Measurements from ENCODE around the gene KAT2B. TPM values are rescaled to one million over a fixed set of nuclear protein-coding genes. Genes with fewer than 3 reads are reported as not detected.

The KAT2B gene
- total and polyA plus RNA-seq, 2 of the 13 experiments (the other 11 are each of a cell fraction or from before 2014, with no cell fraction given) = 0.97 to 1.7 TPM

DNA sequence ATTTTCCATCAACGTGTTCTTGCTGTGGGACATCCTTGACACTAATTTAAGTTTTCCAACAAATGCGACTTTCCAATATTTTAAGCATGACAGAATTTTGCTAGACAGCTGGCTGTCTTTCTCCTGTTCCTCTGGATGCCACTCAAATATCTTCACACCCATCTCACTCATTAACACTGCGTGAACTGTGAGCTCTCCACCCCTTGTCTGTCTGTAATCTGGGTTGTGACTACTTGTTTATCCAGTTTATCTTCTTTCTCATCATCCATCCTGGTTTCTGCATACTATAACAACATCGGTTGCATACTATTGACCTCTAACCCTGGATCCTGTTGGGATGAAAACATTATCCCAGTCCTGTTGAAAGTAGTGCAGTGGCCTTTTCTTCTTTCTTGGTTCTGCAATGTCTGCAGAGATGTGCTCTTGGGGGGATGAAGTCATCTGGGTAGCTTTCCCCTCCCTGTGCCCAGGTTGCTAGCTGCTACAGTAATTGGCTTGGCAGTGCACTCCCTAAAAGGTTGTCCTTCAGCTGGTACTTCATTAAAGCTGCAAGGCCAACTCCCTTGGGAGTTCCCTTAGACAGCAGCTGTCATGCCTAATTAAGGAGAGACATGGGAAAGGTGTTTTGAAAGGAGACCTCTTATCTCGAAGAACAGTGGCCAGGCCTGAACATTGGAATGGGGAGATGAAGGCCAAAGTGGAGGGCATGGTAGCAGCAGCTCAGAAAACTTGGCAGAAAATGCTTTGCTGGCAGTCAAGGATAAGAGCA, 24.7 kb downstream of the KAT2B start (continued):
- TF ChIP-seq, protein P1, sequence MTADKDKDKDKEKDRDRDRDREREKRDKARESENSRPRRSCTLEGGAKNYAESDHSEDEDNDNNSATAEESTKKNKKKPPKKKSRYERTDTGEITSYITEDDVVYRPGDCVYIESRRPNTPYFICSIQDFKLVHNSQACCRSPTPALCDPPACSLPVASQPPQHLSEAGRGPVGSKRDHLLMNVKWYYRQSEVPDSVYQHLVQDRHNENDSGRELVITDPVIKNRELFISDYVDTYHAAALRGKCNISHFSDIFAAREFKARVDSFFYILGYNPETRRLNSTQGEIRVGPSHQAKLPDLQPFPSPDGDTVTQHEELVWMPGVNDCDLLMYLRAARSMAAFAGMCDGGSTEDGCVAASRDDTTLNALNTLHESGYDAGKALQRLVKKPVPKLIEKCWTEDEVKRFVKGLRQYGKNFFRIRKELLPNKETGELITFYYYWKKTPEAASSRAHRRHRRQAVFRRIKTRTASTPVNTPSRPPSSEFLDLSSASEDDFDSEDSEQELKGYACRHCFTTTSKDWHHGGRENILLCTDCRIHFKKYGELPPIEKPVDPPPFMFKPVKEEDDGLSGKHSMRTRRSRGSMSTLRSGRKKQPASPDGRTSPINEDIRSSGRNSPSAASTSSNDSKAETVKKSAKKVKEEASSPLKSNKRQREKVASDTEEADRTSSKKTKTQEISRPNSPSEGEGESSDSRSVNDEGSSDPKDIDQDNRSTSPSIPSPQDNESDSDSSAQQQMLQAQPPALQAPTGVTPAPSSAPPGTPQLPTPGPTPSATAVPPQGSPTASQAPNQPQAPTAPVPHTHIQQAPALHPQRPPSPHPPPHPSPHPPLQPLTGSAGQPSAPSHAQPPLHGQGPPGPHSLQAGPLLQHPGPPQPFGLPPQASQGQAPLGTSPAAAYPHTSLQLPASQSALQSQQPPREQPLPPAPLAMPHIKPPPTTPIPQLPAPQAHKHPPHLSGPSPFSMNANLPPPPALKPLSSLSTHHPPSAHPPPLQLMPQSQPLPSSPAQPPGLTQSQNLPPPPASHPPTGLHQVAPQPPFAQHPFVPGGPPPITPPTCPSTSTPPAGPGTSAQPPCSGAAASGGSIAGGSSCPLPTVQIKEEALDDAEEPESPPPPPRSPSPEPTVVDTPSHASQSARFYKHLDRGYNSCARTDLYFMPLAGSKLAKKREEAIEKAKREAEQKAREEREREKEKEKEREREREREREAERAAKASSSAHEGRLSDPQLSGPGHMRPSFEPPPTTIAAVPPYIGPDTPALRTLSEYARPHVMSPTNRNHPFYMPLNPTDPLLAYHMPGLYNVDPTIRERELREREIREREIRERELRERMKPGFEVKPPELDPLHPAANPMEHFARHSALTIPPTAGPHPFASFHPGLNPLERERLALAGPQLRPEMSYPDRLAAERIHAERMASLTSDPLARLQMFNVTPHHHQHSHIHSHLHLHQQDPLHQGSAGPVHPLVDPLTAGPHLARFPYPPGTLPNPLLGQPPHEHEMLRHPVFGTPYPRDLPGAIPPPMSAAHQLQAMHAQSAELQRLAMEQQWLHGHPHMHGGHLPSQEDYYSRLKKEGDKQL (CRISPR knock-in tag; IDR thresholded peaks at IDR 0.05; ENCODE audit: low read depth) = no peak
- no peak for TF ChIP-seq PAWR (CRISPR knock-in tag; IDR thresholded peaks at IDR 0.05; ENCODE audit: borderline replicate concordance)

DNA sequence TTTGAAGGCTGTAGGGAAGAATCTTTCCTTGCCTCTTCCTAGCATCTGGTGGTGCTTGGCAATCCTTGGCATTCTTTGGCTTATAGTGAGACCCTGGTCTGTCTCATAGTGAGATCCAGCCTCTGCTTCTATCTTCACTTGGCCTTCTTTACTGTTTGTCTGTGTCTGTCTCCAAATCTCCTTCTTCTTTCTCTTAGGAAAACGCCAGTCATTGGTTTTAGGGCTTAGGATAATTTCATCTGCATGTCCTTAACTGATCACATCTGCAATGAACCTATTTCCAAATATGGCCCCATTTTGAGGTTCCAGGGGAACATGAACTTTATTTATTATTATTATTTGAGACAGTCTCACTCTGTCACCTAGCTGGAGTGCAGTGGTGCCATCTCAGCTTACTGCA, 25.8 kb downstream of the KAT2B start:
- Histone ChIP-seq H3K36me3 (replicated peaks in 1 of 2; ENCODE audit: control insufficient read depth in 1 of 2, insufficient read depth in 2 of 2, low read length in 2 of 2) (no peaks in the 10 kb centered on the region), H4K20me1 (ENCODE audit: insufficient read depth, low read length) (no peaks in the 10 kb centered on the region), H3K9ac (ENCODE audit: insufficient read depth, low read depth, low read length) (no peak overlapping the region), H3K27me3 (ENCODE audit: control insufficient read depth in 1 of 2, insufficient read depth in 2 of 2, low read length in 2 of 2) (no peaks in the 10 kb centered on the region; a peak in 1 of 5 replicates), H3K79me2 (ENCODE audit: insufficient read depth, low read length) (no peaks in the 10 kb centered on the region), H2AFZ (ENCODE audit: low read length) (no peak overlapping the region), H3K4me3 (replicated peaks in 1 of 3; ENCODE audit: insufficient read depth in 1 of 3, low read depth in 2 of 3, low read length in 3 of 3) (no peak overlapping the region), H3K4me1 (ENCODE audit: insufficient read depth, low read length) (no peaks in the 10 kb centered on the region), H3K9me3 (ENCODE audit: low read length) (no peaks in the 10 kb centered on the region), H3K4me2 (ENCODE audit: low read depth, low read length) (no peak overlapping the region), H3K27ac (ENCODE audit: extremely low read length, insufficient read depth, low read length) (no peak overlapping the region)
- WGBS (ENCODE audit: low lambda C conversion rate) = 59% methylated on average over 1 of the region's 1 CpG
- CTCF ChIA-PET (ENCODE audit: low intra/inter-chr PET ratio, low total read pairs) = no interaction called here
- no peak for ATAC-seq
- FAIRE-seq = no peak
- POLR2A ChIA-PET = no interaction called here
- in situ Hi-C loops (cut with HindIII; ENCODE audit: extremely low pct_ligation_motif_present, low pct_unique_long_range_greater_than_20kb) = no loop called here
- intact Hi-C loops (cut with micrococcal nuclease; ENCODE audit: unreplicated experiment) = no loop called here
- BruUV-seq (replicated peaks) = no TSS peak
- no peak for DNase-seq (ENCODE audit: low spot score)
- TF ChIP-seq ZNF33B (CRISPR knock-in tag; IDR thresholded peaks at IDR 0.05) (no peak), SRF (IDR thresholded peaks at IDR 0.05; ENCODE audit: low read depth, low read length) (no peak), MTA3 (CRISPR knock-in tag; IDR thresholded peaks at IDR 0.05) (no peak), TOPORS (CRISPR knock-in tag; IDR thresholded peaks at IDR 0.05) (no peak), ZNF546 (CRISPR knock-in tag; conservative IDR thresholded peaks at IDR 0.05) (no peak), TBX2 (CRISPR knock-in tag; IDR thresholded peaks at IDR 0.05; ENCODE audit: borderline replicate concordance) (no peak), AHR (CRISPR knock-in tag; IDR thresholded peaks at IDR 0.05) (no peak)
- TF ChIP-seq, protein P2, sequence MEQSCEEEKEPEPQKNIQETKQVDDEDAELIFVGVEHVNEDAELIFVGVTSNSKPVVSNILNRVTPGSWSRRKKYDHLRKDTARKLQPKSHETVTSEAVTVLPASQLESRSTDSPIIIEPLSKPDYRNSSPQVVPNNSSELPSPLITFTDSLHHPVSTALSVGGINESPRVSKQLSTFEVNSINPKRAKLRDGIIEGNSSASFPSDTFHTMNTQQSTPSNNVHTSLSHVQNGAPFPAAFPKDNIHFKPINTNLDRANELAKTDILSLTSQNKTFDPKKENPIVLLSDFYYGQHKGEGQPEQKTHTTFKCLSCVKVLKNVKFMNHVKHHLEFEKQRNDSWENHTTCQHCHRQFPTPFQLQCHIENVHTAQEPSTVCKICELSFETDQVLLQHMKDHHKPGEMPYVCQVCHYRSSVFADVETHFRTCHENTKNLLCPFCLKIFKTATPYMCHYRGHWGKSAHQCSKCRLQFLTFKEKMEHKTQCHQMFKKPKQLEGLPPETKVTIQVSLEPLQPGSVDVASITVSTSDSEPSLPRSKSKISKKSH (CRISPR knock-in tag; IDR thresholded peaks at IDR 0.05; ENCODE audit: borderline replicate concordance) = no peak
- TF ChIP-seq, protein P3, sequence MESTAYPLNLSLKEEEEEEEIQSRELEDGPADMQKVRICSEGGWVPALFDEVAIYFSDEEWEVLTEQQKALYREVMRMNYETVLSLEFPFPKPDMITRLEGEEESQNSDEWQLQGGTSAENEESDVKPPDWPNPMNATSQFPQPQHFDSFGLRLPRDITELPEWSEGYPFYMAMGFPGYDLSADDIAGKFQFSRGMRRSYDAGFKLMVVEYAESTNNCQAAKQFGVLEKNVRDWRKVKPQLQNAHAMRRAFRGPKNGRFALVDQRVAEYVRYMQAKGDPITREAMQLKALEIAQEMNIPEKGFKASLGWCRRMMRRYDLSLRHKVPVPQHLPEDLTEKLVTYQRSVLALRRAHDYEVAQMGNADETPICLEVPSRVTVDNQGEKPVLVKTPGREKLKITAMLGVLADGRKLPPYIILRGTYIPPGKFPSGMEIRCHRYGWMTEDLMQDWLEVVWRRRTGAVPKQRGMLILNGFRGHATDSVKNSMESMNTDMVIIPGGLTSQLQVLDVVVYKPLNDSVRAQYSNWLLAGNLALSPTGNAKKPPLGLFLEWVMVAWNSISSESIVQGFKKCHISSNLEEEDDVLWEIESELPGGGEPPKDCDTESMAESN (CRISPR knock-in tag; conservative IDR thresholded peaks at IDR 0.05) = no peak
- TF ChIP-seq, protein P4, sequence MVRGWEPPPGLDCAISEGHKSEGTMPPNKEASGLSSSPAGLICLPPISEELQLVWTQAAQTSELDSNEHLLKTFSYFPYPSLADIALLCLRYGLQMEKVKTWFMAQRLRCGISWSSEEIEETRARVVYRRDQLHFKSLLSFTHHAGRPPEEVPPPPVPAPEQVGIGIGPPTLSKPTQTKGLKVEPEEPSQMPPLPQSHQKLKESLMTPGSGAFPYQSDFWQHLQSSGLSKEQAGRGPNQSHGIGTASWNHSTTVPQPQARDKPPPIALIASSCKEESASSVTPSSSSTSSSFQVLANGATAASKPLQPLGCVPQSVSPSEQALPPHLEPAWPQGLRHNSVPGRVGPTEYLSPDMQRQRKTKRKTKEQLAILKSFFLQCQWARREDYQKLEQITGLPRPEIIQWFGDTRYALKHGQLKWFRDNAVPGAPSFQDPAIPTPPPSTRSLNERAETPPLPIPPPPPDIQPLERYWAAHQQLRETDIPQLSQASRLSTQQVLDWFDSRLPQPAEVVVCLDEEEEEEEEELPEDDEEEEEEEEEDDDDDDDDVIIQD (CRISPR knock-in tag; IDR thresholded peaks at IDR 0.05; ENCODE audit: low read depth) = no peak
